H1 (cell line): ENCODE data around the gene BMF. TPM values are rescaled to one million over a fixed set of nuclear protein-coding genes. Genes with fewer than 3 reads are reported as not detected.

ENCODE experiments used
- CTCF ChIA-PET: fragments of 300-600 bp; sonication (Branson Sonifier 250); formaldehyde crosslinking; loops from one replicate; lab custom pipeline; 2021; ENCODE audit not compliant: partially characterized antibody; lab: Charles Lee
- POLR2A ChIA-PET: fragments of 300-600 bp; sonication (Branson Sonifier 250); formaldehyde crosslinking; loops from one replicate; lab custom pipeline; 2021; ENCODE audit warnings: inconsistent platforms; ENCODE audit not compliant: partially characterized antibody; lab: Charles Lee
- DNase-seq, 2 experiments: peaks; one replicate each; pipeline versions ENCODE4 v3.0.0 to v3.0.0-alpha.2; 2010 to 2022; ENCODE audit warnings: low spot score in 2 of 2, low read depth in 1 of 2, mixed read lengths in 1 of 2
- FAIRE-seq: peaks from 2 replicates; lab custom pipeline; 2011; peaks lifted over from hg19 to GRCh38; lab: Jason Lieb, UNC
- H2AFZ ChIP-seq: 2 replicates; pipeline ENCODE4 v1.8.1; 2012; ENCODE audit warnings: low read length, inconsistent platforms
- H2AK5ac ChIP-seq: 2 replicates; pipeline ENCODE4 v1.6.1; 2013; ENCODE audit warnings: low read depth, low read length
- H2BK120ac ChIP-seq: replicated peaks from 2 replicates; pipeline ENCODE3; 2013; ENCODE audit warnings: low read depth, low read length, inconsistent platforms
- H2BK12ac ChIP-seq: 2 replicates; pipeline ENCODE4 v1.6.1; 2013; ENCODE audit warnings: low read depth, low read length
- H2BK15ac ChIP-seq: 2 replicates; pipeline ENCODE4 v1.6.1; 2013; ENCODE audit warnings: low read length
- H2BK20ac ChIP-seq: 2 replicates; pipeline ENCODE4 v1.6.1; 2013; ENCODE audit warnings: low read length
- H2BK5ac ChIP-seq: 2 replicates; pipeline ENCODE4 v1.6.1; 2013; ENCODE audit warnings: low read depth, low read length
- H3K14ac ChIP-seq: 2 replicates; pipeline ENCODE4 v1.6.1; 2013; ENCODE audit warnings: inconsistent platforms; ENCODE audit not compliant: insufficient read length
- H3K18ac ChIP-seq: 2 replicates; pipeline ENCODE4 v1.6.1; 2013; ENCODE audit warnings: low read length; ENCODE audit errors: extremely low read depth
- H3K23ac ChIP-seq: 2 replicates; pipeline ENCODE4 v1.6.1; 2013; ENCODE audit warnings: inconsistent platforms; ENCODE audit not compliant: insufficient read length
- H3K23me2 ChIP-seq: 2 replicates; pipeline ENCODE4 v1.6.1; 2013; ENCODE audit warnings: low read depth, low read length
- H3K27ac ChIP-seq: 2 replicates; pipeline ENCODE4 v1.6.1; 2011; ENCODE audit warnings: low read depth, low read length, inconsistent platforms
- H3K27me3 ChIP-seq, 4 experiments: replicated peaks in 1 of 4; 1 replicate in 1 of 4; 2 replicates in 3 of 4; pipeline versions ENCODE4 v1.6.1 to v1.8.1; 2011 to 2013; ENCODE audit warnings: low read length in 3 of 4, mild to moderate bottlenecking in 3 of 4, inconsistent platforms in 2 of 4, mixed read lengths in 2 of 4, moderate library complexity in 1 of 4; ENCODE audit not compliant: control insufficient read depth in 3 of 4, insufficient read depth in 3 of 4; ENCODE audit errors: extremely low read depth in 1 of 4
- H3K36me3 ChIP-seq, 4 experiments: 2 replicates each; pipeline versions ENCODE4 v1.6.1 to v1.8.1; 2011 to 2013; ENCODE audit warnings: mild to moderate bottlenecking in 4 of 4, low read length in 3 of 4, moderate library complexity in 2 of 4, control low read depth in 1 of 4, inconsistent platforms in 1 of 4; ENCODE audit not compliant: insufficient read depth in 4 of 4, control insufficient read depth in 2 of 4
- H3K4ac ChIP-seq: replicated peaks from 2 replicates; pipeline ENCODE3; 2013; ENCODE audit warnings: low read length, low read depth, mixed read lengths, inconsistent platforms; ENCODE audit not compliant: insufficient read length
- H3K4me1 ChIP-seq, 4 experiments: replicated peaks in 1 of 4; 1 replicate in 1 of 4; 2 replicates in 3 of 4; pipeline versions ENCODE4 v1.6.1 to v1.8.1; 2011 to 2013; ENCODE audit warnings: low read length in 3 of 4, inconsistent platforms in 2 of 4, mixed read lengths in 1 of 4; ENCODE audit not compliant: insufficient read depth in 4 of 4, control insufficient read depth in 3 of 4
- H3K4me2 ChIP-seq, 2 experiments: 2 replicates each; pipeline versions ENCODE4 v1.6.1 to v1.8.1; 2011 to 2013; ENCODE audit warnings: low read depth in 2 of 2, low read length in 2 of 2, control low read depth in 1 of 2, inconsistent platforms in 1 of 2, mild to moderate bottlenecking in 1 of 2; ENCODE audit not compliant: insufficient read depth in 1 of 2
- H3K4me3 ChIP-seq, 4 experiments: fragments of 200-600, 300-600 bp in 1 of 4; sonication (generic), shearing (Covaris generic), sonication (Bioruptor Twin) in 1 of 4; 2 replicates each; pipeline versions ENCODE4 v1.5.1 to v1.8.1; 2011 to 2016; ENCODE audit warnings: low read length in 4 of 4, low read depth in 3 of 4, control low read depth in 2 of 4, inconsistent platforms in 2 of 4, mild to moderate bottlenecking in 2 of 4, mixed read lengths in 1 of 4, moderate library complexity in 1 of 4; ENCODE audit not compliant: insufficient read depth in 2 of 4; ENCODE audit errors: extremely low read depth in 1 of 4
- H3K56ac ChIP-seq: replicated peaks from 2 replicates; pipeline ENCODE3; 2013; ENCODE audit warnings: low read depth, mild to moderate bottlenecking, mixed read lengths, low read length, inconsistent platforms; ENCODE audit not compliant: insufficient read length
- H3K79me1 ChIP-seq: 2 replicates; pipeline ENCODE4 v1.6.1; 2013; ENCODE audit warnings: low read depth, low read length, control low read depth
- H3K79me2 ChIP-seq, 2 experiments: 2 replicates each; pipeline versions ENCODE4 v1.6.1 to v1.8.1; 2012 to 2013; ENCODE audit warnings: low read length in 2 of 2, mild to moderate bottlenecking in 2 of 2, inconsistent platforms in 1 of 2; ENCODE audit not compliant: insufficient read depth in 2 of 2, control insufficient read depth in 1 of 2
- H3K9ac ChIP-seq, 4 experiments: replicated peaks in 1 of 4; 1 replicate in 1 of 4; 2 replicates in 3 of 4; pipeline versions ENCODE4 v1.6.1 to v1.8.1; 2011 to 2013; ENCODE audit warnings: low read depth in 3 of 4, low read length in 3 of 4, control low read depth in 2 of 4, mild to moderate bottlenecking in 2 of 4, moderate library complexity in 2 of 4, inconsistent platforms in 1 of 4; ENCODE audit errors: extremely low read depth in 1 of 4
- H3K9me3 ChIP-seq, 2 experiments: 2 replicates each; pipeline versions ENCODE4 v1.6.1 to v1.8.1; 2012 to 2013; ENCODE audit warnings: mild to moderate bottlenecking in 2 of 2, moderate library complexity in 2 of 2, control low read depth in 1 of 2, inconsistent platforms in 1 of 2, low read depth in 1 of 2, low read length in 1 of 2, mixed read lengths in 1 of 2; ENCODE audit not compliant: insufficient read depth in 2 of 2
- H4K20me1 ChIP-seq, 2 experiments: replicated peaks in 1 of 2; 2 replicates each; pipeline versions ENCODE3 to v1.8.1; 2011 to 2013; ENCODE audit warnings: inconsistent platforms in 2 of 2, low read length in 2 of 2, mild to moderate bottlenecking in 1 of 2; ENCODE audit not compliant: insufficient read depth in 2 of 2, control insufficient read depth in 1 of 2
- H4K5ac ChIP-seq: 2 replicates; pipeline ENCODE4 v1.6.1; 2013; ENCODE audit warnings: low read length, low read depth, mixed read lengths, inconsistent platforms; ENCODE audit not compliant: insufficient read length
- H4K8ac ChIP-seq: 2 replicates; pipeline ENCODE4 v1.8.0; 2013; ENCODE audit warnings: mild to moderate bottlenecking, moderate library complexity, low read length, inconsistent platforms; ENCODE audit not compliant: insufficient read depth; ENCODE audit errors: extremely low read depth
- H4K91ac ChIP-seq: replicated peaks from 2 replicates; pipeline ENCODE3; 2013; ENCODE audit warnings: low read length, mixed read lengths, inconsistent platforms; ENCODE audit not compliant: insufficient read length
- ASH2L ChIP-seq: fragments of 200-600, 300-600 bp; sonication (generic); IDR thresholded peaks from one replicate; pipeline ENCODE4 v1.7.1; 2017; ENCODE audit warnings: low read length
- MAX ChIP-seq: IDR thresholded peaks from 2 replicates; pipeline ENCODE4 v1.6.1; 2012; ENCODE audit warnings: inconsistent platforms
- RAD21 ChIP-seq, 2 experiments: IDR thresholded peaks in 1 of 2; conservative IDR thresholded peaks in 1 of 2; 2 replicates each; pipeline ENCODE4 v1.6.1; 2011; ENCODE audit warnings: low read depth in 2 of 2, low read length in 2 of 2, improper control_type of control experiment in 1 of 2, inconsistent platforms in 1 of 2, mild to moderate bottlenecking in 1 of 2, moderate library complexity in 1 of 2
- SIN3A ChIP-seq, 2 experiments: IDR thresholded peaks in 1 of 2; conservative IDR thresholded peaks in 1 of 2; 2 replicates each; pipeline ENCODE4 v1.6.1; 2011 to 2012; ENCODE audit warnings: low read length in 2 of 2, improper control_type of control experiment in 1 of 2, low read depth in 1 of 2, mild to moderate bottlenecking in 1 of 2
- SP1 ChIP-seq: IDR thresholded peaks from 2 replicates; pipeline ENCODE4 v1.6.1; 2011; ENCODE audit warnings: low read depth, low read length
- WGBS, 2 experiments: shearing (Covaris generic) in 1 of 2; methylation state at CpG; one replicate each; pipeline versions ENCODE4 v1.1.6 to v1.1.7; 2013 to 2015; ENCODE audit warnings: low lambda C conversion rate in 2 of 2, mixed read lengths in 2 of 2, inconsistent platforms in 1 of 2, low coverage in 1 of 2, missing lambda C conversion rate in 1 of 2; ENCODE audit not compliant: insufficient replicate concordance in 2 of 2, insufficient coverage in 1 of 2, insufficient read length in 1 of 2; ENCODE audit errors: extremely low coverage in 1 of 2, missing lambda C conversion rate in 1 of 2; 5-methylcytosine and 5-hydroxymethylcytosine counted together
- polyA plus RNA-seq, 7 experiments: library from polyadenylated mRNA; depleted of rRNA in 3 of 7; stranded (reverse) in 5 of 7; unstranded in 2 of 7; fragments of >200 nt in 5 of 7; fragments of 200-250 nt in 2 of 7; gene quantifications; 1 replicate in 5 of 7; 2 replicates in 1 of 7; 4 replicates in 1 of 7; pipeline versions ENCODE4 v1.2.1 to v1.2.3, GENCODE V29; 2011 to 2013; ENCODE audit warnings: missing spikeins in 2 of 7, mixed read lengths in 2 of 7
- total RNA-seq: library from RNA; stranded (reverse); fragmentation: NEBNext Ultra II Directional; extraction: Animal tissue kit (Norgen Biotek cat#: 25700); gene quantifications from 2 replicates; pipeline ENCODE4 v1.2.1, GENCODE V29; 2021

BMF gene
- total and polyA plus RNA-seq, 2 of the 8 experiments (the other 6 are each of a cell fraction or from before 2014, with no cell fraction given) = 21.2 to 24.2 TPM

- Histone ChIP-seq H3K4me3 (peak overlapping the region in 3 of 4 experiments; percentile 15 to 27 (median 23); a peak in 3 of 8 replicates), H2BK15ac (peak overlapping the region; percentile 88; the same call in 1 of the 2 replicates), H3K14ac (no peak overlapping the region), H4K20me1 (peaks cover 0 to 2% of the 10 kb centered on the region in 2 experiments), H4K5ac (peak overlapping the region; percentile 5), H2BK5ac (peak overlapping the region; percentile 78)
- TF ChIP-seq SIN3A (conservative IDR thresholded peaks at IDR 0.05 in 1 of 2, IDR thresholded peaks at IDR 0.05 in 1 of 2; ENCODE audit: low read depth in 1 of 2, low read length in 2 of 2) (peak in 1 of 2 experiments; percentile 54; a peak in 1 of 4 replicates), SP1 (0 out of 2 replicates have a peak, but pooled peaks have one; percentile 41), RAD21 (IDR thresholded peaks at IDR 0.05 in 1 of 2, conservative IDR thresholded peaks at IDR 0.05 in 1 of 2; ENCODE audit: low read depth in 2 of 2, low read length in 2 of 2) (peak in 1 of 2 experiments; percentile 14; a peak in 1 of 4 replicates), ASH2L (peak; percentile 65), MAX (no peak)
- TF ChIP-seq, all 59 proteins: peak for 4
- Histone ChIP-seq H3K18ac (peak overlapping the region; percentile 84), H3K27me3 (no peaks in the 10 kb centered on the region; a peak in 1 of 7 replicates), H3K4me1 (peaks cover 18 to 64% (median 48%) of the 10 kb centered on the region in 4 experiments), H3K36me3 (peaks cover 0 to 13% (median 0%) of the 10 kb centered on the region in 4 experiments; a peak in 1 of 8 replicates), H4K8ac (no peak overlapping the region), H3K23ac (no peak overlapping the region), H3K4ac (peak overlapping the region; percentile 10), H2BK120ac (no peak overlapping the region), H3K79me1 (no peaks in the 10 kb centered on the region), H3K23me2 (no peaks in the 10 kb centered on the region; the same call in 1 of the 2 replicates), H3K4me2 (peak overlapping the region; percentile 59 to 65), H2BK20ac (0 out of 2 replicates have a peak overlapping the region, but pooled peaks have one; percentile 73), H3K27ac (peak overlapping the region; percentile 66), H2BK12ac (peak overlapping the region; percentile 88), H3K56ac (no peak overlapping the region), H3K9ac (peak overlapping the region in 1 of 4 experiments; percentile 1; a peak in 3 of 7 replicates), H2AK5ac (no peak overlapping the region), H2AFZ (no peak overlapping the region), H3K79me2 (no peaks in the 10 kb centered on the region), H3K9me3 (no peaks in the 10 kb centered on the region), H4K91ac (peak overlapping the region; percentile 25)
- ChIA-PET CTCF (interaction anchor here (0.9 to 21.4 kb wide), 6 partner anchors 8 to 44 kb away, joined by 4 to 312 read pairs (median 8); partner anchors contain the start of gene BMF), POLR2A (interaction anchor here (1.0 to 5.2 kb wide), 7 partner anchors 10 to 54 kb away, joined by 3 to 28 read pairs (median 4); partner anchors contain the start of gene BMF)
- WGBS, 2 experiments = 52% methylated on average over 5 of the region's 7 CpGs; no CpG with 5 or more reads in 1 of the 2 experiments
- FAIRE-seq (peak; percentile 62), DNase-seq (no peak)
Observed at GRCh38 chr15:40088929-40089755, 19.5 kb downstream of the BMF start.
